IPS-NIHi7 (cell line): Measurements from ENCODE around the gene TBCEL.
"Not testable (repeated sequence)": the region's sequence is repeated elsewhere in the genome, so short reads cannot be mapped to it uniquely, and the experiment has no call there.

Experiments used
- DNase-seq: peaks from one replicate; pipeline ENCODE4 v3.0.0; 2012; ENCODE audit warnings: mixed read lengths; ENCODE audit errors: extremely low spot score

TBCEL gene

GRCh38 chr11:121106812-121107211 is 82.9 kb downstream of the TBCEL start:
- no peak for DNase-seq

- DNase-seq, result no peak
Observed at GRCh38 chr11:121108413-121108812, 84.5 kb downstream of the TBCEL start.

- no peak for DNase-seq
Observed at GRCh38 chr11:121109471-121109870, 85.6 kb downstream of the TBCEL start.

- DNase-seq, result no peak
Observed at GRCh38 chr11:121109916-121110586, 86.1 kb downstream of the TBCEL start.

- DNase-seq, result no peak
Observed at GRCh38 chr11:121110871-121111724, 87.2 kb downstream of the TBCEL start.

- DNase-seq, result peak; percentile 88
Observed at GRCh38 chr11:121112498-121113455, 88.9 kb downstream of the TBCEL start.

- no peak for DNase-seq
Observed at GRCh38 chr11:121113611-121114010, 89.7 kb downstream of the TBCEL start.

GRCh38 chr11:121115024-121115423 is 91.1 kb downstream of the TBCEL start:
- DNase-seq, result not testable (repeated sequence)

GRCh38 chr11:121117788-121118187 is 93.9 kb downstream of the TBCEL start:
- no peak for DNase-seq

GRCh38 chr11:121119440-121119839 is 95.5 kb downstream of the TBCEL start:
- DNase-seq, result no peak

GRCh38 chr11:121122328-121122727 is 98.4 kb downstream of the TBCEL start:
- DNase-seq, result no peak

- DNase-seq, result no peak
Observed at GRCh38 chr11:121123496-121124069, 99.7 kb downstream of the TBCEL start.

- DNase-seq, result no peak
Observed at GRCh38 chr11:121127809-121128208, 103.9 kb downstream of the TBCEL start.

GRCh38 chr11:121129362-121130340 is 105.7 kb downstream of the TBCEL start:
- DNase-seq, result no peak

- no peak for DNase-seq
Observed at GRCh38 chr11:121131656-121132055, 107.8 kb downstream of the TBCEL start.

- no peak for DNase-seq
Observed at GRCh38 chr11:121132211-121132976, 108.5 kb downstream of the TBCEL start.

- no peak for DNase-seq
Observed at GRCh38 chr11:121134741-121135312, 110.9 kb downstream of the TBCEL start.

- no peak for DNase-seq
Observed at GRCh38 chr11:121137005-121137404, 113.1 kb downstream of the TBCEL start.

GRCh38 chr11:121138259-121138658 is 114.4 kb downstream of the TBCEL start:
- no peak for DNase-seq
